Tibial artery (tissue), 4 donors: ENCODE measurements around the gene ATF3.

ENCODE experiments used
- DNase-seq, 2 donors: peaks; one replicate each; pipeline ENCODE4 v3.0.0-alpha.2; 2019
- H3K27ac ChIP-seq, 2 donors: fragments of 200-600 bp; sonication (generic) in 1 of 2; 1 replicate in 1 of 2; 2 replicates in 1 of 2; pipeline ENCODE4 v1.5.1; 2018 to 2019; ENCODE audit warnings: mild to moderate bottlenecking in 1 of 2
- H3K27me3 ChIP-seq, 2 donors: fragments of 200-600 bp; sonication (generic) in 1 of 2; one replicate each; pipeline versions ENCODE4 v1.5.1 to v1.6.0; 2016 to 2019
- H3K36me3 ChIP-seq, 3 donors: fragments of 200-600 bp; sonication (generic) in 2 of 3; one replicate each; pipeline ENCODE4 v1.5.1; 2016 to 2019; ENCODE audit warnings: mild to moderate bottlenecking in 2 of 3
- H3K4me1 ChIP-seq, 4 donors: fragments of 200-600 bp; sonication (generic) in 2 of 4; 1 replicate in 3 of 4; 2 replicates in 1 of 4; pipeline ENCODE4 v1.5.1; 2016 to 2019
- H3K4me3 ChIP-seq, 2 donors: fragments of 200-600 bp; sonication (generic) in 1 of 2; 1 replicate in 1 of 2; 2 replicates in 1 of 2; pipeline ENCODE4 v1.5.1; 2018 to 2019; ENCODE audit warnings: mild to moderate bottlenecking in 2 of 2
- H3K9me3 ChIP-seq, 3 donors: fragments of 200-600 bp; sonication (generic) in 1 of 3; one replicate each; pipeline ENCODE4 v1.5.1; 2016 to 2019
- CTCF ChIP-seq, 2 experiments: fragments of 200-600 bp in 1 of 2; fragments of 450-650 bp in 1 of 2; IDR thresholded peaks; one replicate each; pipeline ENCODE4 v1.5.1; 2017 to 2019; ENCODE audit warnings: antibody characterized with exemption in 2 of 2, mild to moderate bottlenecking in 1 of 2, moderate library complexity in 1 of 2
- intact Hi-C: fragments of 100-400 bp; cut with DNase I; formaldehyde crosslinking; loops from one replicate; pipeline ENCODE4 v1.15.0; 2023; ENCODE audit warnings: low total_unique reads

Gene ATF3

GRCh38 chr1:212641956-212642355, 33.4 kb downstream of the ATF3 start:
- H3K4me1 ChIP-seq = peaks cover 0 to 25% (median 20%) of the 10 kb centered on the region in 4 donors
- no peak for DNase-seq
- no peak for TF ChIP-seq CTCF (IDR thresholded peaks at IDR 0.05)
- H3K27ac ChIP-seq = no peak overlapping the region
- H3K36me3 ChIP-seq = no peaks in the 10 kb centered on the region
- H3K27me3 ChIP-seq = no peaks in the 10 kb centered on the region
- peaks cover 0 to 3% (median 0%) of the 10 kb centered on the region in 3 donors for H3K9me3 ChIP-seq
- H3K4me3 ChIP-seq = no peak overlapping the region
- intact Hi-C loops = no loop called here

GRCh38 chr1:212643877-212644276, 35.3 kb downstream of the ATF3 start:
- DNase-seq = no peak
- intact Hi-C loops = no loop called here
- no peak for TF ChIP-seq CTCF (IDR thresholded peaks at IDR 0.05)

GRCh38 chr1:212644866-212645545, 36.4 kb downstream of the ATF3 start:
- H3K4me1 ChIP-seq = peaks cover 0 to 19% (median 5%) of the 10 kb centered on the region in 4 donors
- no peaks in the 10 kb centered on the region for H3K27me3 ChIP-seq
- no peak overlapping the region for H3K27ac ChIP-seq
- no peak overlapping the region for H3K4me3 ChIP-seq
- DNase-seq = no peak
- H3K36me3 ChIP-seq = no peaks in the 10 kb centered on the region
- intact Hi-C loops = no loop called here
- H3K9me3 ChIP-seq = peaks cover 0 to 3% (median 0%) of the 10 kb centered on the region in 3 donors
- no peak for TF ChIP-seq CTCF (IDR thresholded peaks at IDR 0.05)

More at GRCh38 chr1:212643877-212644276, 35.3 kb downstream of the ATF3 start:
- Histone ChIP-seq H3K4me3 (no peak overlapping the region), H3K4me1 (peaks cover 0 to 13% (median 7%) of the 10 kb centered on the region in 4 donors), H3K27me3 (no peaks in the 10 kb centered on the region), H3K9me3 (peaks cover 0 to 3% (median 0%) of the 10 kb centered on the region in 3 donors), H3K36me3 (no peaks in the 10 kb centered on the region), H3K27ac (no peak overlapping the region)

GRCh38 chr1:212645546-212646543, 37.3 kb downstream of the ATF3 start:
- intact Hi-C loops = no loop called here

More at GRCh38 chr1:212645546-212646543, 37.3 kb downstream of the ATF3 start:
- Histone ChIP-seq H3K4me1 (peaks cover 0 to 25% (median 5%) of the 10 kb centered on the region in 4 donors), H3K36me3 (no peaks in the 10 kb centered on the region), H3K27me3 (no peaks in the 10 kb centered on the region), H3K4me3 (no peak overlapping the region), H3K27ac (no peak overlapping the region), H3K9me3 (no peaks in the 10 kb centered on the region)
- no peak for TF ChIP-seq CTCF (IDR thresholded peaks at IDR 0.05)
- DNase-seq = no peak
